ENCODE results near the gene CEBPG. TPM values are rescaled to one million over a fixed set of nuclear protein-coding genes. Genes with fewer than 3 reads are reported as not detected.

The CEBPG gene
- total RNA-seq, 1 experiment from 2014 or later = 33.4 TPM

DNA sequence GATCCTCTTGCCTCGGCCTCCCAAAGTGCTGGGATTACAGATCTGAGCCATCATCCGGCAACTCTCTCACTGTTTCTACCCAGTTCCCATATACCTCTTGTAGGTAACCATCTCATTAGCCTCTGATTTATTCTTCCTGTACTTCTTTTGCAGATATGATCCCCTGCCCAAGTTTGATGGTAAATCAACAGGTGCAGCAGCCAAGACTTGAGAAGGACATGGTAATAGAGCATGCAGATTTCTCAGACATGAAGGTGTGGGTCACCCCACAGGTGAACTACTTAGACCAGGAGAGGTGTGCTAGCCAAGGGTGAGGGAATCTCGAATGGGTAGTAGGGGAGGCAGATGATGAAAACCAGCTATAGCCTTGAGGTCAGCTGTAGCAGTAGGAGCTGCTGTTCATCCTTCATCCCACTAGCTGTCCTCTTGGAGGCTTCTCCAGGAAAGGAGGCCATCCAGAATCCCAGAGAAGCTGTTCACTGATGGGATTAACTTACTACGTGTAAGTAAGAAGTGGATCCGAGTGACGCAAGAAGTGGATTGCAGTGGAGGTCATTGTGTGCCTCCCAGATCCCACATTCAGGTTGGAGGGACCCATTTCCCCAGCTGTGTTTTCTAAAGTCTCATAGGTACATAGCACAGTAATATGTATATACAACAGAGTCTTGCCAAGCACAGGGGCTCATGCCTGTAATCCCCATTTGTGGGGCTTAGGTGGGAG is 10.8 kb upstream of the CEBPG start:
- no peaks in the 10 kb centered on the region for H4K20me1 ChIP-seq (ENCODE audit: insufficient read depth)
- H2AFZ ChIP-seq = no peak overlapping the region
- intact Hi-C loops (cut with micrococcal nuclease; ENCODE audit: unreplicated experiment) = no loop called here
- H3K9me2 ChIP-seq (ENCODE audit: insufficient read depth) = no peaks in the 10 kb centered on the region
- H3K4me2 ChIP-seq = no peak overlapping the region
- no peaks in the 10 kb centered on the region for H3K79me2 ChIP-seq (ENCODE audit: low read depth)
- no TSS peak for BruUV-seq (replicated peaks)
- no peaks in the 10 kb centered on the region for H3K9me3 ChIP-seq (ENCODE audit: insufficient read depth, low read depth)
- H3K4me3 ChIP-seq = no peak overlapping the region
- no peak overlapping the region for H3K27ac ChIP-seq
- ChIA-PET POLR2A (ENCODE audit: unreplicated experiment) (interaction anchor here (0.5 kb wide), 1 partner anchor 13 kb away, joined by 7 read pairs; no protein-coding TSS in a partner anchor), CTCF (no interaction called here)
- H3K4me1 ChIP-seq (replicated peaks; ENCODE audit: insufficient read depth) = 0 out of 2 replicates have a peak, but pooled peaks cover 1% of the 10 kb centered on the region
- TF ChIP-seq EZH2 (IDR thresholded peaks at IDR 0.05; ENCODE audit: low read depth) (no peak), CTCF (conservative IDR thresholded peaks at IDR 0.05) (no peak)
- H3K36me3 ChIP-seq (ENCODE audit: low read depth) = no peaks in the 10 kb centered on the region
- no peak for DNase-seq
- H3F3A ChIP-seq (ENCODE audit: insufficient read depth, low read depth) = peaks cover under 1% of the 10 kb centered on the region; the same call in 1 of the 2 replicates
- peaks cover 39% of the 10 kb centered on the region for H3K27me3 ChIP-seq (ENCODE audit: insufficient read depth, low read depth)

GRCh38 chr19:33363476-33363875 is 10.0 kb upstream of the CEBPG start:
- Histone ChIP-seq H3K79me2 (ENCODE audit: low read depth) (no peaks in the 10 kb centered on the region), H2AFZ (no peak overlapping the region), H3K9me3 (ENCODE audit: insufficient read depth, low read depth) (no peaks in the 10 kb centered on the region), H3K9me2 (ENCODE audit: insufficient read depth) (no peaks in the 10 kb centered on the region), H4K20me1 (ENCODE audit: insufficient read depth) (no peaks in the 10 kb centered on the region), H3K4me2 (no peak overlapping the region), H3K4me3 (no peak overlapping the region), H3K27me3 (ENCODE audit: insufficient read depth, low read depth) (peaks cover 39% of the 10 kb centered on the region), H3K4me1 (replicated peaks; ENCODE audit: insufficient read depth) (0 out of 2 replicates have a peak, but pooled peaks cover 9% of the 10 kb centered on the region), H3K36me3 (ENCODE audit: low read depth) (no peaks in the 10 kb centered on the region), H3K27ac (no peak overlapping the region), H3F3A (ENCODE audit: insufficient read depth, low read depth) (peaks cover 9% of the 10 kb centered on the region; the same call in 1 of the 2 replicates)
- TF ChIP-seq CTCF (conservative IDR thresholded peaks at IDR 0.05) (no peak), EZH2 (IDR thresholded peaks at IDR 0.05; ENCODE audit: low read depth) (no peak)
- POLR2A ChIA-PET (ENCODE audit: unreplicated experiment) = no interaction called here
- CTCF ChIA-PET = no interaction called here
- DNase-seq = no peak
- intact Hi-C loops (cut with micrococcal nuclease; ENCODE audit: unreplicated experiment) = no loop called here
- no TSS peak for BruUV-seq (replicated peaks)

DNA sequence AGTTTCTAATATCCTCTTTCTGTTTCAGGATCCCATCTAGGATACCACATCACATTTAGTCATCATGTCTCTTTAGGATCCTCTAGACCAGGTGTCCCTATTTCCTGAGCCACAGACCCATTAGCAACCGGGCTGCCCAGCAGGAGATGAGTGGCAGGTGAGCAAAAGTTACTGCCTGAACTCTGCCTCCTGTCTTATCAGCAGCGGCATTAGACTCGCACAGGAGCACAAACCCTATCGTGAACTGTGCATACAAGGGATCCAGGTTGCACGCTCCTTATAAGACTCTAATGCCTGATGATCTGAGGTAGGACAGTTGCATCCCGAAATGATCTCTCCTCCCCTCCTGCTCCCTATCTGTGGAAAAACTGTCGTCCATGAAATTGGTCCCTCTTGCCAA is 7.8 kb upstream of the CEBPG start:
- CTCF ChIA-PET = no interaction called here
- no peak overlapping the region for H3K4me2 ChIP-seq
- POLR2A ChIA-PET (ENCODE audit: unreplicated experiment) = no interaction called here
- H3K9me3 ChIP-seq (ENCODE audit: insufficient read depth, low read depth) = no peaks in the 10 kb centered on the region
- intact Hi-C loops (cut with micrococcal nuclease; ENCODE audit: unreplicated experiment) = no loop called here
- H3K27me3 ChIP-seq (ENCODE audit: insufficient read depth, low read depth) = peaks cover 32% of the 10 kb centered on the region
- H3F3A ChIP-seq (ENCODE audit: insufficient read depth, low read depth) = peaks cover 11% of the 10 kb centered on the region; the same call in 1 of the 2 replicates
- H3K79me2 ChIP-seq (ENCODE audit: low read depth) = no peaks in the 10 kb centered on the region
- DNase-seq = no peak
- no peaks in the 10 kb centered on the region for H3K9me2 ChIP-seq (ENCODE audit: insufficient read depth)
- H3K4me1 ChIP-seq (replicated peaks; ENCODE audit: insufficient read depth) = 0 out of 2 replicates have a peak, but pooled peaks cover 11% of the 10 kb centered on the region
- H3K27ac ChIP-seq = no peak overlapping the region
- no peaks in the 10 kb centered on the region for H3K36me3 ChIP-seq (ENCODE audit: low read depth)
- BruUV-seq (replicated peaks) = no TSS peak
- TF ChIP-seq EZH2 (IDR thresholded peaks at IDR 0.05; ENCODE audit: low read depth) (no peak), CTCF (conservative IDR thresholded peaks at IDR 0.05) (no peak)
- no peak overlapping the region for H3K4me3 ChIP-seq
- no peak overlapping the region for H2AFZ ChIP-seq
- H4K20me1 ChIP-seq (ENCODE audit: insufficient read depth) = no peaks in the 10 kb centered on the region
